Testis (tissue), 2 donors: ENCODE measurements around the gene PIBF1.

ENCODE experiments used
- POLR2A ChIP-seq: fragments of 450-650 bp; IDR thresholded peaks from one replicate; pipeline ENCODE4 v1.6.1; 2017; ENCODE audit warnings: antibody characterized with exemption, mild to moderate bottlenecking, moderate library complexity
- TF ChIP-seq, protein P1 (sequence below), 3 experiments: fragments of 450-650 bp in 2 of 3; fragments of 200-600 bp in 1 of 3; sonication (generic) in 1 of 3; IDR thresholded peaks; one replicate each; pipeline ENCODE4 v1.5.1; 2016 to 2019; ENCODE audit warnings: antibody characterized with exemption in 3 of 3, mild to moderate bottlenecking in 2 of 3, moderate library complexity in 1 of 3

DNA sequence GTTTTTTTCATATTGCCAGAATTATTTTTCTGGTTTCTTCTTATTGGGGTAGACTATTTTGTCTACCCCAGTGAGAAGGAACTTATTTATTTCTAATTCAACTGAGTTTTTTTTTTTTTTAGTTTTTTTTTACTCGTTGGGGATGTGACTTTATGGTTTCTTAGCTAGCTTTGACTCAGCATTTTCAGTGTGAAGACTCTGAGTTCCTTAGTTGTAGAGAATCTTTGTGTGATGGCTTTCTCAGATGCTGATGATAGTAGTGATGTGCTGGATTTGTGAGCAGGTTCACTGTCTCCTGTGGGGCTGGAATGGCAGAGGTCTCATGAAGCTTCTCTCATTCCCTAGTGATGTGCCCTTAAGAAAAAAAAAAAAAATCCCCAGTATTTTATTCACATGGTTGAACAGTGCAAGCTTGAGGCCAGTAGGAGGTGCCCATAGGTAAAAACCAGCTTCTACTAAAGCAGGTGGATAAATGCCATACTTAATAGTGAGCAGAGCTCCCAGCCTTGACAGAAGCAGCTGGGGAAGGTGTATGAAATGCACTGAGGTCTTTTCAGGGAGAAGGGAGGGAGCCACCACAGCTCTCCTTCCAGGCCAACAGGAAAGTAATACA, 170.7 kb downstream of the PIBF1 start:
- TF ChIP-seq, protein P1, sequence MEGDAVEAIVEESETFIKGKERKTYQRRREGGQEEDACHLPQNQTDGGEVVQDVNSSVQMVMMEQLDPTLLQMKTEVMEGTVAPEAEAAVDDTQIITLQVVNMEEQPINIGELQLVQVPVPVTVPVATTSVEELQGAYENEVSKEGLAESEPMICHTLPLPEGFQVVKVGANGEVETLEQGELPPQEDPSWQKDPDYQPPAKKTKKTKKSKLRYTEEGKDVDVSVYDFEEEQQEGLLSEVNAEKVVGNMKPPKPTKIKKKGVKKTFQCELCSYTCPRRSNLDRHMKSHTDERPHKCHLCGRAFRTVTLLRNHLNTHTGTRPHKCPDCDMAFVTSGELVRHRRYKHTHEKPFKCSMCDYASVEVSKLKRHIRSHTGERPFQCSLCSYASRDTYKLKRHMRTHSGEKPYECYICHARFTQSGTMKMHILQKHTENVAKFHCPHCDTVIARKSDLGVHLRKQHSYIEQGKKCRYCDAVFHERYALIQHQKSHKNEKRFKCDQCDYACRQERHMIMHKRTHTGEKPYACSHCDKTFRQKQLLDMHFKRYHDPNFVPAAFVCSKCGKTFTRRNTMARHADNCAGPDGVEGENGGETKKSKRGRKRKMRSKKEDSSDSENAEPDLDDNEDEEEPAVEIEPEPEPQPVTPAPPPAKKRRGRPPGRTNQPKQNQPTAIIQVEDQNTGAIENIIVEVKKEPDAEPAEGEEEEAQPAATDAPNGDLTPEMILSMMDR (IDR thresholded peaks at IDR 0.05): no peak
- no peak for TF ChIP-seq POLR2A
